GM21390 (cell line): ENCODE data around the gene PXMP4.
"Not testable (repeated sequence)": the region's sequence is repeated elsewhere in the genome, so short reads cannot be mapped to it uniquely, and the experiment has no call there.

Source experiments
- ATAC-seq: cut with Tn5 transposase; IDR thresholded peaks from one replicate; pipeline ENCODE4 v1.9.1; 2021; ENCODE audit not compliant: unreplicated experiment

The PXMP4 gene, protein sequence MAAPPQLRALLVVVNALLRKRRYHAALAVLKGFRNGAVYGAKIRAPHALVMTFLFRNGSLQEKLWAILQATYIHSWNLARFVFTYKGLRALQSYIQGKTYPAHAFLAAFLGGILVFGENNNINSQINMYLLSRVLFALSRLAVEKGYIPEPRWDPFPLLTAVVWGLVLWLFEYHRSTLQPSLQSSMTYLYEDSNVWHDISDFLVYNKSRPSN

DNA sequence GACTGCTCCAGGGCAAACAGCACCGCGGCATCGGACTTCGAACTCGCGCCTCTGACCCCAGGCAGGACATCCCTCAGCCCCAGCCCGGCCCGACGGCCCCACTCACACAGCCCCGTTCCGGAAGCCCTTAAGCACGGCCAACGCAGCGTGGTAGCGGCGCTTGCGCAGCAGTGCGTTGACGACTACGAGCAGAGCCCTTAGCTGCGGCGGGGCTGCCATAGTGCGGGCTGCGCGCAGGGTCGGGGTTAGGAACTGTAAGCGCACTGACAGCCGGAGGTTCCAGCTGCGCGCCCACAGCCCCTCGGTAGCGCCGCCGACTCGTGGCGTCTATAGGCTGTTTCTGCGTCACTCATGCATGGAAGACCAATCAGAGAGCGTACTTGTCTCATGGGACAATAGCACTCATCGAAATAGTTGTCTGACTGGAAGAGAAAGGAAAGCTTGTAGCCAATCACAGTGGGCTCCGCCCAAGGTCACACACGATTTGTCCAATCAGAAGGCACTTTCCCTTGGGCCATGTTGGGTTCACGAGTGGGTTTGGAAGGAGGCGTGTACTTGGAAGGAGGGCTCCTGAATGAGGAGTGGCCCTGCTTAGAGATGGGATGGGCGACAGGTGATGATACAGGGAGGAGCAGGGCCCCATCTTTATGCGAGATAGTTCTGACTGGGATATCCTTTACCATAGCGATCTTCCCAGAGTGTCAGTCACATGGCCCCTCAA is at the start of gene PXMP4:
Gene PXMP4 (minus strand): TSS at position 322 of the 721 bp plus-strand sequence. CDS start 103 bp downstream, at position 219.
- peak; percentile 96 for ATAC-seq

DNA sequence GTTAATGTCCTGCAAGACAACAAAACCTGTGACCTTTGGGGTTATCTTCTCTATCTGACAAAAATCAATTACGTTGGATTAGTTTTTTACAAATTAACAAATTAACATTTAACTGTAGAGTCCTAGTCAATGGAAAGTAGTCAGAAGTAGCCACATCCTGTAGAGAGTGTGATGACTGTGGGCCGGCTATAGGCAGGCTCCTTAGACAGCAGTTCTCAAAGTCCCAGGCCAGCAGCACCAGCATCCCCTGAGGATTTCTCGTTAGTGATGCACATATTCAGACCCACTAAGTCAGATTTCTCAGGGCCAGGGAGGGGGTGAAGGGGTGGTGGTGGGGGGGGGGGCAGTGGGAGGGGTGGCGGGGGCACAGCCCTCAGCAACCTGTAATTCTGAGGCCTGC is 48.9 kb upstream of the PXMP4 start:
- no peak for ATAC-seq

DNA sequence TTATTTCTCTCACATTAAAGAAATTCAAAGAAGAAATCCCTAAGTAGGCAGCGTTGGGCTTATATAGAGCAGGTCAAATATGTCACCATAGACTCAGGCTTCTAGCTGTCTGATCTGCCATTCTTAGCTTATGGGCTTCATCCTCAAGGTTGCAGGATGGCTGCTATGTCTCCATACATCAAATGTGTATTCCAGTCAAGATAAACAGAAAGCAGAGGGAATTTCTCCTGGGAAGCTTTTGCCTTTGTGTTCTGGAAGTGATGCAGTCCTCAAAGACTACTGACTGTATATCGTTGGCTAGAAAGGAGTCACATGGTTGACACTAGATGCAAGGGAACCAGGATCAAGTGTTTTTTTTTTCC is 47.6 kb upstream of the PXMP4 start:
- no peak for ATAC-seq

DNA sequence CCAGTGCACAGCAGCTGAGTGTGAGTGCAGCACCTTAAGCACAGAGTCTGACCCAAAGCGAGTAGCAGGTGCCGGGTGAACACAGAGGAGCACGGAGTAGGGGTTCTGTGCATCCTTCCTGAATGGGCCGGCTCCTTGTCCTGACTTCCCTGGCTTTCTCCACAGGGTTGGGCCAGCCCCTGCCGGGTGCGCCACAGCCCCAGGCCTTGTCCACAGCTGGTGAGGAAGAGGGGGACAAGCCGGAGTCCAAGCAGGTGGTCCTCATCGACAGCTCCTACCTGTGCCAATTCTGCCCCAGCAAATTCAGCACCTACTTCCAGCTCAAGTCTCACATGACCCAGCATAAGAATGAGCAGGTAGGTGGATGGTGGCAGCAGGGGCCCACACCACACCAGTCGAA is 46.6 kb upstream of the PXMP4 start:
- ATAC-seq: no peak

DNA sequence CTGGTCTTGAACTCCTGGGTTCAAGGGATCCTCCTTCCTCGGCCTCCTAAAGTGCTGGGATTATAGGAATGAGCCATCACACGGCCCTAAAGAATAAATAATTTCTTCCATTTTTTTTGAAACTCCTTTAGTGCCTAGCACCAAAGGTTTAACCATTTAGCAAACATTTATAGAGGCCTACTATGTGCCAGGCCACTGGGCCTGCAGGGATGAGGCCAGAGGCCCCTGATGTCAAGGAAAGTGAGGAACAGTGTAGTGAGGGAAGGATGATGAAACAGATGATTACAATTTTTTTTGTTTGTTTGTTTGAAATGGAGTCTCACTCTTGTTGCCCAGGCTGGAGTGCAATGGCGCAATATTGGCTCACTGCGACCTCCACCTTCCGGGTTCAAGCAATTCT is 45.5 kb upstream of the PXMP4 start:
- ATAC-seq: no peak

DNA sequence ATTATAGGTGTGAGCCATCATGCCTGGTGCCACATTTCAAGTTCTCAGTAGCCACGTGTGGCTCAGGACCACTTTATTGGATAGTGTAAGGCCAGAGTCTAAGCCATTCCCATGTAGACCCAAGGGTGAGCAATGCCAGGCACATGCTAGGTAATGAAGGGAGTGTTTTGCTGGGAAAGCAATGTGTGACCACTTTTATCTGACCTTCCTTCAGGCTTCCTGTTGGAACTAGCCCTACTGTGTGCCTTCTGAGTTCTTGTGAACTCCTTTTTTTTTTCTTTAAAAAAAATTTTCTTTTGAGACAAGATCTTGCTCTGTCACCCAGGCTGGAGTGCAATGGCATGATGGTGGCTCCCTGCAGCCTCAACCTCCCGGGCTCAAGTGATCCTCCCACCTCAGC is 45.0 kb upstream of the PXMP4 start:
- ATAC-seq: no peak

DNA sequence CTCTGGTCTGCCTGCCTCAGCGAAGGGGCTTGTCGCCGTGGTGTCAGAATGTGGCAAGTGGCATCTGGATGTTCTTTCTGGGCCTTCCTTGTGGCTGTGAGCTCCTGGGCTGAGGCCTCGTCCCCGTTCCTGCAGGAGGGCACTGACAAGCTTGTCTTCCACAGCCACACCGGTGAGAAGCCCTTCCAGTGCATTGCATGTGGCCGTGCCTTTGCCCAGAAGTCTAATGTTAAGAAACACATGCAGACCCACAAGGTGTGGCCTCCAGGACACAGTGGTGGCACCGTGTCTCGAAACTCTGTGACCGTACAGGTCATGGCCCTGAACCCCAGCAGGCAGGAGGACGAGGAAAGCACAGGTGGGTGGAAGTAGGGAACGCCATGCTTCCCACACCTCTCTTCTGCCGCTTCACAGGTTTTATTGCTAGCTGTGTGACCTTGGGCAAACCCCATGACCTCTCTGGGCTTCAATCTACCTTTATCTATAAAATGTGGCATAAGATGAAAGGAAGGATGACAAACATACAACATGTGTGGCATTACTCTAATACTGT is 41.7 kb upstream of the PXMP4 start:
- ATAC-seq: no peak

DNA sequence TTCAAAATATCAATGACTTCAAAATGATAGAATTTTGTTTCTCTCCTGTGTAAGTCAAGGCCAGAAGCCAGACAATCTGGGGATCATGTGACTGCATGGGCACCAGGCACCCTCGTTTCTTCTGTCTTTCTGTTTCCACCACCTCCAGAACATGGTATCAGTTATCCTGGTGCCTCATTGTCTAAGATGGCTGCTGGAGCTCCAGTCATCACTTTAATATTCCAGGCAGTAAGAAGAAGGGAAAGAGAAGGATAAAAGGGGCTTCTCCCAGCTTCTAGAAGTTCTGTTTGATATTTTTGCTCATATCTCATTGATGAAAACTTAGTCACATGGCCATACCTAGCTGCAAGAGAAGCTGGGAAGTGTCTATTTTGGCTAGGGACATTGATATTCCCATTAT is 37.3 kb upstream of the PXMP4 start:
- no peak for ATAC-seq

DNA sequence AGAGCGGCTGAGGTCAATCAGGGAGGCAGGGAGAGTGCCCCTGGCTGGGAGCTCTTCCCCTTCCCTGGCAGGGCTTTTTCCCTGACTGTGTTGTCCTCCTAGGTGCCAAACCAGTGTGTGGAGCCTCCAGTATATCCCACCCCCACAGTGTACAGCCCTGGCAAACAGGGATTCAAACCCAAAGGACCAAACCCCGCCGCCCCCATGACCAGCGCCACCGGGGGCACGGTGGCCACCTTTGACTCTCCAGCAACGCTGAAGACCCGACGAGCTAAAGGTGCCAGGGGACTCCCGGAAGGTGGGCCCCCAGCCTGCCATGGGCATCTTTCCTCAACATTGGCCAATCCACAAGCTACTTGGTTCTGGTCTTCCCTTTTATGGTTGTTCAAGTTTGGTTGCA is 36.9 kb upstream of the PXMP4 start:
- ATAC-seq: no peak

DNA sequence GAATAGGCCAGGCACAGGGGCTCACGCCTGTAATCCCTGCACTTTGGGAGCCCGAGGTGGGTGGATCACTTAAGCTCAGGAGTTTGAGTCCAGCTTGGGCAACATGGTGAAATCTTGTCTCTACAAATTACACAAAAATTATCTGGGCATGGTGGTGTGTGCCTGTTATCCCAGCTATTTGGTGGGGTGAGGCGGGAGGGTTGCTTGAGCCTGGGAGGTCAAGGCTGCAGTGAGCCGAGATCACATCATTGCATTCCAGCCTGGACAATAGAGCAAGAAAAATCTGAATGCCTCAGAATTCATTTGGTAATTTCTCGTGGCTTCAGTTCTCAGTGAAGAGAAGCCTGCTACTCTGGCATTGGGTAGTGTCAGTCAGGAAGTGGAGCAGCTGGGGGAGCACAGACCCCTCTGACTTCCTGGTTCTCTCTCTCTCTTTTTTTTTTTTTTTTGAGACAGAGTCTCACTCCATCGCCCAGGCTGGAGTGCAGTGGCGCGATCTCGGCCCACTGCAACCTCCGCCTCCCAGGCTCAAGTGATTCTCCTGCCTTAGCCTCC is 35.9 kb upstream of the PXMP4 start:
- ATAC-seq: not testable (repeated sequence)

DNA sequence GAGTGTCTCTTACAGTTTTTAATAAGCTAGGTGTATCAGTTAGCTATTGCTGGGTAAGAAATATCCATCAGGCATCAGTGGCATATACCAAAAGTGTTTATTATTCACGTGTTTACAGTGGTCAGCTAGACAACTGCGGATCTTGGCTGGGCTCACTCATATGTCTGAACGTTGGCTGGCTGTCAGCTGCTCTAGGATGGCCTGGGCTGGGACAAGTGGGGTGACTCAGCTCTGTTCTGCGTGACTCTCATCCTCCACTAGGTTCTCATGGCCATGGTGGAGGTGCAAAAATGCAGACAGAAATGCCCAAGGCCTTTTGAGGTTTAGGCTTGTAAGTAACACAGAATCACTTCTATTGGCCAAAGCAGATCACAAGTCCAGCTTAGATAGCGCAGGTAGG is 33.7 kb upstream of the PXMP4 start:
- ATAC-seq: no peak

DNA sequence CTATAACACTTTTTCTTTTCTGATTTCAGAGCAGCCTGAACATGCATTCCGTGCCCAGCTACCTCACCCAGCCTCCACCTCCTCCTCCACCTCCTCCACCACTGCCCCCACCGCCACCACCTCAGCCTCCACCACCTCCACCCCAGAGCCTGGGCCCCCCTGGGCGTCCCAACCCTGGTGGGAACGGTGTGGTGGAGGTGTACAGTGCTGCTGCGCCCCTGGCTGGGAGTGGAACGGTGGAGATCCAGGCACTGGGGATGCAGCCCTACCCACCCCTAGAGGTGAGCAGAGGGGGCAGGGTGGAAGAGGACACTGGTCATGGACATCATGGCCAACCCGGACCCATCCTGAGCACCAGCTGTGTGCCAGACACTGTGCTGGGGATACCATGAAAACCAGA is 33.0 kb upstream of the PXMP4 start:
- ATAC-seq: no peak

DNA sequence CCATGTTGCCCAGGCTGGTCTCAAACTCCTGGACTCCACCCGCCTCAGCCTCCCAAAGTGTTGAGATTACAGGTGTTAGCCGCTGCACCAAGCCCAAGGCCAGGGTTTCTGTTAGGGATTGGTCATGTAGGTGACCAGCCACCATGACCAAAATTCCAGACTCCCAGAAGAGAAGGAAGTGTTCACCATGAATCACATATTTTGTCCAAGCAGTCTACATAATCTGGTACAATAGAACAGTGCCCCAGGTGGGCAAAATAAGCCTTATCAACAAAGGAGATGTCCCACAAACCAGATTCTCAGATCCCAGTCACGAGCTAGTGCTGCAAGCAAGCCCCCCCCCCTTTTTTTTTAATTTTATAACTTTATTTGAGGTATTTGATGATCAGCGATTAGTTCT is 31.7 kb upstream of the PXMP4 start:
- ATAC-seq: no peak

DNA sequence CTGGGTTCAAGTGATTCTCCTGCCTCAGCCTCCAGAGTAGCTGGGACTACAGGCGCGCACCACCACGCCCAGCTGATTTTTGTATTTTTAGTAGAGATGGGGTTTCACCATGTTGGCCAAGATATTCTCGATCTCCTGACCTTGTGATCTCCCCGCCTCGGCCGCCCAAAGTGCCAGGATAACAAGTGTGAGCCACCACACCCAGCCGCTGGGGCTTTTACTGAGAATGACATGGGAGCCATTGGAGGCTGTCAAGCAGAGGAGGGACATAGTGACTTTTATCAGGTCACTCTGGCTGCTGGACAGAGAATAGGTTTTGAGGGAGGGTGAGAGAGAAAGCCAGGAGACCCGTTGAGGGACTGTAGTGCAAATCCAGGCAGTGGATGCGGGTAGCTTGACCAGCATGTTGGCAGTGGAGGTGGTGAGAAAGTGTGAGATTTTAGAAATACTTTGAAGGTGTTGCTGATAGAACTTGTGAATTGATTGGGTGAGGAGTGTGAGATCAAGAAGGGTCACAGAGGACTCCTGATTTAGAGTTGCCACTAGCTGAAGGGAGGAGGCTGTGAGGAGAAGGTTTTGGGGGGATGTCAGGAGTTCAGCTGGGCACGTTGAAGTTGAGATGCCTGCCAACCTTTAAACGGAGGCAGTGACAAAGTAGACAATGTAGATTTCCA is 26.4 kb upstream of the PXMP4 start:
- ATAC-seq: no peak

DNA sequence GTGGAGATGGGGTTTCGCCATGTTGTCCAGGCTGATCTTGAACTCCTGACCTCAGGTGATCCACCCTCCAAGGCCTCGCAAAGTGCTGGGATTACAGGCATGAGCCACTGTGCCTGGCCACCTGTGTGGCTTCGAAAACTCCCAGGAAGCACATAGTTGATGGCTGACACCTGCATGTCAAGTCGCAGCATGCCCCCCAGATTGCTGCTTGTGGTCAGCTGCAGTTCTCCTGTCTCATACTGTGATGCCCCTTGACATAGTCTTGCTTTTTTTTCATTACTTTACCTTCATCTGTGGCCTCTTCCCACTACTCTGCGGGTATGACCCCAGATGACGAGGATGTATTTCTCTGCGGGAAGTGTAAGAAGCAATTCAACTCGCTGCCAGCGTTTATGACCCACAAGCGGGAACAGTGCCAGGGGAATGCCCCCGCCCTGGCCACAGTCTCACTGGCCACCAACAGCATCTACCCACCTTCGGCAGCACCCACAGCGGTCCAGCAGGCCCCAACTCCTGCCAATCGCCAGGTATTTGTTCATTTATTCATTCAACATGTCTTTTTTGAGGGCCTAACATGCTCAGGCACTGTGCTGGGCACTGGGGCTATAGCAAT is 24.8 kb upstream of the PXMP4 start:
- ATAC-seq: no peak

DNA sequence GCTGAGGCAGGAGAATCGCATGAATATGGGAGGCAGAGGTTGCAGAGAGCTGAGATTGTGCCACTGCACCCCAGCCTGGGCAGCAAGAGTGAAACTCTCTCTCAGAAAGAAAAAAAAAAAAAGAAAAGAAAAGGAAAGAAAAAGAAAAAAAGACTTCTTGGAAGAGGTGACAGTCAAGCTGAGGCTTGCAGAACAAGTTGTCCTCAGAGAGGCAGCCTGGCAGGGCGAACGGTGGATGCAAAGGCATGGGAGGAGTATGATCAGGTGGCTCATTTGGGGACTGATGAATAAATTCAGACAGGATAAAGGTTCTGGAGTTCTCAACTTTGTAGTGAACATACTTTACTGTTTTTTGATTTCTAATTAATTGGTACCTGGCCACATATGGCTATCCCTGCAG is 24.1 kb upstream of the PXMP4 start:
- no peak for ATAC-seq

DNA sequence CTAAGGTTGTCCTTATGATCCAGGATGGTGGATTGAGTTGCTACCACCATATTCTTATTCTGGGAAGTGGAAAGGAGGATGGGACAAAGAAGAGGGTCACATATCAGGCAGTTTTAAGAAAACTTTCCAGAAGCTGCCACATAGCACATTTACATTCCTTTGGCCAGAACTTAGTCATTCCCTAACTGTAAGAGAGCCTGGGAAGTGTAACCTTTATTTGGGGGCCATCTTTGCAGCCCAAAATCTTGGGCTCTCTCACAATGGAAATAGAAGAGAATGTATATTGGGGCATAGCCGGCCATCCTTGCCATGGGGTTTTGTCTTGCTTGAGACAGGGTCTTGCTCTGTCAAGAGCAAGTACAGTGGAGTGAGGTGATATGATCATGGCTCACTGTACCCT is 20.1 kb upstream of the PXMP4 start:
- no peak for ATAC-seq

DNA sequence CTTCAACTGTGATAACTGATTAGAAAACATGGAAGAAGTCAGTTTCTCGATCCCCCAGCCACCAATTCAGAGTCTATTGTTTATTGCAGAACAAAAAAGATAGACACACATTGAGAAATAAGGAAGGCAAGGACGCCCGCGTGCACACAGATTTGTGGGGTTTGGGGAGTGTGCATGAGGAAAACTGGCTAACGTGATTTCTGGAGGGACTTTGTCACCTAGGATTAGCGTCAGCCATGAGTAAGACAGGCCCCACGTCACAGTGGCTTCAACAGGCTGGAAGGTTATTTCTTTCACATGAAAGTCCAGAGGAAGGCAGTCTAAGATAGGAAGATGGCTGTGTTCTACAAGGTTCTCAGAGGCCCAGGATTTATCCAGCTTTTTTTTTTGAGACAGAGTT is 19.4 kb upstream of the PXMP4 start:
- ATAC-seq: no peak

DNA sequence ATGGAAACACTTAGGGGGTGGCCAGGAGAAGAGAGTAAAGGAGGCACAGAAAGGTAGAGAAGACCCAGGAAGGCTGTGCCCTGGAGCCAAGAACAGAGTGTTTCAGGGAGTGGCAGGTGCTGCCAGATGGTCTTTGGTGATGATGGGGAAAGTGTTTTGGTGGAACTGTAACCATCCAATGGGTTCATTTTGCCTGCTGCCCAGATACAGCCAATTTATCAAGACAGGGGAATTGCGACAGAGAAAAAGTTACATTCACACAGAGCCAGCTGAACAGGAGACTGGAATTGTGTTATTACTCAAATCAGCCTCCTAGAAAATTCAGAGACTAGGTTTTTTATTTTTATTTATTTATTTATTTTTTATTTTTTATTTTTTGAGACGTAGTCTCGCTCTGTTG is 16.9 kb upstream of the PXMP4 start:
- ATAC-seq: no peak

DNA sequence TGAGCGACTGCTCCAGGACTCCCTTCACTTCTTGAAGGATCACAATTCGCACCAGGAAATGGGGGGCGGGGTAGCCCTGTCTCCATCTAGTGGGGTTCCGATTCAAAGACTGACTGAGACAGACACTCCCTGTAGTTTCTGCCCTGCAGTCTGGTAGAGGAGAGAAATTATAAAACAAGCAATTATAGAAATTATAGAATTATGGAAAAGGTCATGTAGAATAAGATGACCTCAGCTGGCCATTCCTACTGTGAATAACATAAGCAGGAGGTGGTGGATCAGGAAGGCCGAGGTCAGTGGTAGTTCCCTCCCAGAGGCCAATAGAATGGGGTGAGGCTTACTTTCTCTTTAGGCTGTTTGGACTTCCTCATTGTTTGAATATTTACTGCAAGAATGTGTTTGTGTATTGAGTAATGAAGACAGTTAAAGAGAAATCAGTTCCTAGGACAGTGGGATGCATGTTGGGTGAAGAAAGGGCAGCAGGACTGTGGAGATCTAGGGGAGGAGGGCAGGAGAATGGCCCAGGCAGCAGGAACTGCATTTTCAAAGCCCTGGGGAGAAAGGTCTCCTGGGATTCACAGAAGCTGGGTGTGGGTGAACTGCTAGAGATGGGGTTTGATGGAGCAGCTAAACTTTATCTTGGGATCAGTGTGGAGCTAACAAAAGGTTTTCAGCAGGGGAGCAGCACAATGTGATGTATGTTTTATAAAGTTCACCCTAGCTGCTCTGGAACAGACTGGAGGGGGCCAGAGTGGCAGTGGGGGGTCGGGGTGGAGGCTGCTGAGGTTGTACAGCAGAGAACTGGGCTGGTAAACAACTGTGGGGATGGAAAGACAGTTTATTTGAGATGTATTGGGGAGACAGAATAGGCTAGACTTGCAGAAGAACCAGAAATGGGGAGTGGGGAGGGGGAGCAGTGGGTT is 13.8 kb upstream of the PXMP4 start:
- ATAC-seq: no peak
